G401.6 (cell line): ENCODE data around the gene ARFGAP1.
A peak's percentile ranks its signal among the peaks of the same experiment; 100 is the strongest.
"Not testable (repeated sequence)": the region's sequence is repeated elsewhere in the genome, so short reads cannot be mapped to it uniquely, and the experiment has no call there.

ENCODE experiments used
- FAIRE-seq: peaks from 2 replicates; lab custom pipeline; 2012; peaks lifted over from hg19 to GRCh38; lab: Jason Lieb, UNC

Gene ARFGAP1

DNA sequence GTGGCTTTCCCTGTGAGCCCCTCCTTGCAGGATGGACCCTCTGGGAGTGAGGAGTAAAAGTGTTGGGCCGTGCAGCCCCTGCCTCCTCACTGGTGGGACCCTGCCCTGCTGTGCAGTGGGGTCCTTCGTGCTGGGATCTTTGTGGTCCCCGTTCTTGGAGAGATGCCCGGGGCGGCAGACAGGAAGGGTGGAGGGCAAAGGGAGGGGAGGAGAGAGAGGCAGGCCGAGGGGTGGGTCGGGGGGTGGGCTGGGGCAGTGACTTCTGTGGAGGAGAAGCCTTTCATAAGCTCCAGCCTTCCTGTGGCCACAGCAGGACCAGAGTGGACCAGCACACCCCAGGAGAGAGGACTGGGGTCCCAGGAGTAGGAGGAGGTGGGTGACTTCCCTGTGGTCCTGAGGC lies 20.3 kb downstream of the ARFGAP1 start, which contains the start of gene COL20A1:
Gene COL20A1 (plus strand): TSS at position 283 of the 400 bp plus-strand sequence. CDS start 1,922 bp downstream, outside the sequence.
- FAIRE-seq, result no peak

DNA sequence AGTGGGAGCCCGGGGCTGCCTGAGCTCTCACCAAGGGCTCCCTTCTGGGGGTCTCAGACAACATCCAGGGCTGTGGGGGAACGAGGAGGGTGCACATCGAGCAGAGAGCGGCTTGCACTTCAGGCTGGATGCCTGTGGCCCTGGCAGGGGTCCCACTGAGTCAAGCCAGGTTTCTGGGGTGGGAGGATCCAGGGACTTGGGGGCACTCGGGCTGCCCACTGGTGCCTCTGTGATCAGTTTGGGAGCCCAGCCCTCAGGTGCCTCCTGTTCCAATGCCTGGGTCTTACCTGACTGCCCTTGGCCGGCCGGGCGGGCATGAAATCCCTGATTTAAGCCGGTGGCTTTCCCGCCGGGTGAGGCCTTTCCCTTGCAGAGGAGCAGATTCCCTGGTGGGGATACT lies 20.8 kb downstream of the ARFGAP1 start:
- FAIRE-seq, result no peak

GRCh38 chr20:63293871-63294535 lies 21.4 kb downstream of the ARFGAP1 start:
- no peak for FAIRE-seq

DNA sequence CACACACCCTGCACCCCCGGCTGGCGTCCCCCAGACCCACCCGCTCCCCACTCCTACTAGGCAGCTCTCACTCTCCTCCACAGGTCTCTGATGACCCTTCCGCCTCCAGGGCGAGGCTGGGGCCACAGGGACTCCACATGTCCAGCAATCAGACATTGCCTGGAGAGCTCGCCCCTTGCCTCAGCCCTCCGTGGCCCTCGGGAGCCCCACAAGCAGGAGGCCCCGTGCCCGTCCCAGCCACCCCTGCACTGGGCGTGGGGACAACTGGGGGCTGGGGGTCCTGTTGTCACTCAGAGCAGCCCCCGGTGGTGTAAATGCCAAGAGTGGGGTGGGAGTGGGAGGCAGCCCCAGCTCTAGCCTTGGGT lies 21.9 kb downstream of the ARFGAP1 start:
- no peak for FAIRE-seq

DNA sequence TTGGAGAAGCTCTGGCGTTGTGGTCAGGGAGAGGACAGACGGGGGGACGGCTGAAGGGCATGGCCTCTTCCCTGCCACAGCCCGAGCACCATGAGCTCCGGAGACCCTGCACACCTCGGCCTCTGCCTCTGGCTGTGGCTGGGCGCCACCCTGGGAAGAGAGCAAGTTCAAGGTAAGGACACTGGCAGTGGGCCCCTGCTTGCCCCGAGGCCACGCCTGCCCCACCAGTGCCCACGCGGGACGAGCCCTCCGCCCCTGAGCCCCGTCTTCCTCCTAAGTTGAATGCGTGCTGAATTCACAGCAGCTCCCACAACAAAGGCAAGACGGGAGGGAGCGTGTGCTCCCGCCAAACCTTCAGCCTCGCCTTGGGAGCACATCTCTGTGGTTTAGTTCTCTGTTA lies 22.4 kb downstream of the ARFGAP1 start:
- no peak for FAIRE-seq

DNA sequence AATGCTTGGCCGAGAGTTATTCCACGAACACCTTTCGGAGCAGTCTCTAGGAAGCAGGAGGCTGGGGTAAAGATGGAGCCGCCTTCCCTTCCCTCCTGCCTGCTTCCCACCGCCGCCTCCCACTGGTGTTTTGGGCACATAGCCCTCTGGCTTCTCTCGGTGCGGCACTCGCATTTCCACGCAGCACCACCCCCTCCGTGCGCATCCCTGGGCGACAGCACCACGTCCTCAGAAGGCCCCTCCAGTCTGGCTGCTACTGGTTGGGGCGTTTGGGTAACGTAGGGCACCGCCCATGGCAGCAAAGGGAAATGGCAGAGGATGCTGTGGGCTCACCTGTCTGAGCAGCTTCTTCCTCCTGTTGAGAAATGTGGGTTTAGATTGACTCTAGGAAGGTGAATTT lies 22.8 kb downstream of the ARFGAP1 start:
- FAIRE-seq, result no peak

GRCh38 chr20:63295846-63296245 lies 23.2 kb downstream of the ARFGAP1 start:
- FAIRE-seq, result no peak

DNA sequence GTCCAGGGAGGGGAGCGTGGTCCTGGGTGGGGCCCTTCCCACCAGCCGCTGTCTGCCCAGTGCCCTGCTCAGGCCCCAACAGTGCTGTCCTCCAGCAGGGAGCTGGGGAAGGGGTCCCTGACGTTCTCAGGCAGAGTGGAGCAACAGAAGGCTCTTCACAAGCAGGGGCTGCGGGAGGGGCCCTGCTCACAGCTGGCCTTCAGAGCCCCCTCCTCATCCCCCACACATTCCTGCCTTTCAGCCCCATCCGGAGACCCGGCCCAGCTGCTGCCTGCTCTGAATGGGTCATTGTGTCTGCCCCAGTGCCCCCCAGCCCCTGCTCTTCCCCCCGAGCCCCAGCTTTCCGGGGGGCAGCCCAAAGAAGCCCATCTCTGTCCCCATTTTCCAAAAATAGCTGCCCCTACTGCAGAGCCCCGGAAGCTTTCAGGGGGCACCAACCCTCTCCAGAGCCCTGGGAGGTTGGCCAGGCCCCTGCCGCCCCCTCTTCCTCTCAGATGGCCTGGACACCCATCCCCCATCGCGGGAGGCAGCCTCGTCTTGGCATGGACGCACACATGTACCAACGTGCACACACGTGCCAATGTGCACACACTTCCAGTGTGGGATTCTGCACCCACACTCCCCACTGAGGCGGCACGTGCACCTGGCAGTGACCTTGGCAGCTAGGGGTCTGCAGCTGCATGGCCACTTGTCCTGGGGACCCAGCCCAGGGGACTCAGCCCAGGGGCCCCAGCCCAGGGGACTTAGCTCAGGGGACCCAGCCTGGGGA lies 24.1 kb downstream of the ARFGAP1 start:
- FAIRE-seq, result no peak

DNA sequence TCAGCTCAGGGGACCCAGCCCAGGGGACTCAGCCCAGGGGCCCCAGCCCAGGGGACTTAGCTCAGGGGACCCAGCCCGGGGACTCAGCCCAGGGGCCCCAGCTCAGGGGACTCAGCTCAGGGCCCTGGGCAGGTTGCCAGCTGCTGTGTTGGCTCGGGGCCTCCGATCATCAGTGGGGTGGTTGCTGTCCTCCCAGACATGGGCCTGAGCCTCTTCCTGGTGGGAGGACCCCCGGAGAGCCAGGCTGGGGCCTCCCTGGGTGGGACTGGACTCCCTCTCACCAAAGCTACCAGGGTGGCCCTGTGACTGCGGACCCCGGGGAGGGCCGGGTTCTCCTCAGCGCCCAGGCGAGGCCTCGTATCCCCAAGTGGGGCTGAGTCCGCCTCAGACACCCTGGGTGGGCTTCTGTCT lies 24.8 kb downstream of the ARFGAP1 start:
- FAIRE-seq, result no peak

GRCh38 chr20:63297796-63298572 lies 25.4 kb downstream of the ARFGAP1 start:
- FAIRE-seq, result no peak

GRCh38 chr20:63298731-63299312 lies 26.2 kb downstream of the ARFGAP1 start:
- FAIRE-seq, result no peak

DNA sequence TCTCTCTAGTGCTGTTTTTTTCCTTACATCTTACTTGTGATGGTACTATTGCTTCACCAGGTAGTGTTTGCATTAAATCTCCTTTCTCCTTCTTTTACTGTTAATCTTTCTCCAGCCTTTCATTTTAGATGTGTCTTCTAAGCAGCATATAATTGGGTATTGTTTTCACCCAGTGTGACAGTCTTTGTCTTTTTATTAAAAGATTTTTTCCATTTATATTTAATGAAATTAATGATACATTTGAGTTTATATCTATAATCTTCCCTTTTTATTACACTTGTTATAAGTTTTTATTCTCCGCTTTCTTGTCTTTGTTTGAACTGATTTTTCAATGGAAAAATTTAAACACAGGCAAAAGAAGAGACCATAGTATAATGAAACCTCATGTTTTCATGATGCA lies 29.1 kb downstream of the ARFGAP1 start:
- peak; percentile 55 for FAIRE-seq

GRCh38 chr20:63303095-63303666 lies 30.6 kb downstream of the ARFGAP1 start:
- no peak for FAIRE-seq

GRCh38 chr20:63305393-63305792 lies 32.8 kb downstream of the ARFGAP1 start:
- no peak for FAIRE-seq

DNA sequence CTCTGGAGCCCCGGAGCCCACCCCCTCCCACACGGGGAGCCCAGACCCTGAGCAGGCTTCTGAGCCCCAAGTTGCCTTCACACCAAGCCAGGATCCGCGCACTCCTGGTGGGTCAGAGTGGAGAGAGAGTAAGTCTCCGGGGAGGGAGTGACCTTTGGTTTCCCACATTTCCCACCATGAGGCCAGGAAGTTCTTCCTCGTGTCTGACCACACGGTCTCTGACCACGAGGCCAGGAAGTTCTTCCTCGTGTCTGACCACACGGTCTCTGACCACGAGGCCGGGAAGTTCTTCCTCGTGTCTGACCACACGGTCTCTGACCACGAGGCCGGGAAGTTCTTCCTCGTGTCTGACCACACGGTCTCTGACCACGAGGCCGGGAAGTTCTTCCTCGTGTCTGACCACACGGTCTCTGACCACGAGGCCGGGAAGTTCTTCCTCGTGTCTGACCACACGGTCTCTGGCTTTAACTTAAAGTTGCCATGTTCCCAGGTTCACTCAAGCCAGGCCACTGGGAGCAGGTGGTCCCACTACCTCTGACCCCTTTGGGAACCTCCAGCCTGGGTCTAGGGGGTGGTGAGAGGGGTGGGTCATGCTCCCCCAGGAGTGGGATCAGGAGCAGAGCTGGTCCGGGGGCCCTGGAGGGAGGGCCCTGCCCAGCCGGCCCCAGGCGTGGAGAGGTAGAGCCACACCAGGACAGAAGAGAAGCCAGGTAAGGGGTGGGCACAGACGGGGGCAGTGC lies 33.5 kb downstream of the ARFGAP1 start:
- FAIRE-seq, result not testable (repeated sequence)

DNA sequence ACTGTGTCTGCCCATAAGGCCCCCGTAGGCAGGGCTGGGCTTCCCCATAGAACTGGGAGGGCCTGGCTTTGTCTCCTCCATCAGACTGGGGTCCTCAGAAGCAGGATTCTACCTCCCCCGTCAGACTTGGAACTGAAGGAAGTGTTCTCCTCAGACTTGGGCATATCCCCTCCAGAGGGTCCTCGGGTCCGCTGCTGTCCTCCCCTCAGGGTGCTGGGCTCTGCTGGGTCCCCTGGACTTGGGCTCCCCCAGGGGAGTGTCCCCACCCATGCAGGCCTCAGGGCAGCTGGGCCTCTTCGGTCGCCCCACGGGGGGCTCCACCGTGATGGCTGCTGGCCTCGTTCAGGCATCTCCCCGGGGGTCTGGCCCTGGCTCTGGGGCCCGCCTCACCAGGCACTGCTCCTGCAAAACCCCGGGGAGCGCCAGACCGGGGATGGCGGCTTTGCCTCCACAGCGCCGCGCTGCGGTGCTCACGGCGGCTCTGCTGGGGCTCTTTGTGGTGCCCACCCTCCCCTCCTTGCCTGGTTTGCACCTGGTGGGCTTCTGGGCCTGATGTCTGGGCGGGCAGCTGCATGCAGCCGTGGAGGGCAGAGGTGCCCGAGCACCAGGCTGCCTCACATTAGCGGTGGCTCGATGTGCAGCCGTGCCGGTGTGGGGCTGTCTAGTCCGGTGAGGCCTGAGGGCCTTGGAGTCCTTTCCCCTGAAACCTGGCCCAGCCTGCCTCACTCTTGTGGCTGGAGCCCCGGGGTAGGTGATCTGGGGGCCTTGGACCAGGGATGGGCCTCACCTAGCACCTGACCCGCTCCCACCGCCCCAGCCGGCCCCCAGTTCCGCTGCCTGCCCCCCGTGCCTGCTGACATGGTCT lies 34.3 kb downstream of the ARFGAP1 start:
- no peak for FAIRE-seq

DNA sequence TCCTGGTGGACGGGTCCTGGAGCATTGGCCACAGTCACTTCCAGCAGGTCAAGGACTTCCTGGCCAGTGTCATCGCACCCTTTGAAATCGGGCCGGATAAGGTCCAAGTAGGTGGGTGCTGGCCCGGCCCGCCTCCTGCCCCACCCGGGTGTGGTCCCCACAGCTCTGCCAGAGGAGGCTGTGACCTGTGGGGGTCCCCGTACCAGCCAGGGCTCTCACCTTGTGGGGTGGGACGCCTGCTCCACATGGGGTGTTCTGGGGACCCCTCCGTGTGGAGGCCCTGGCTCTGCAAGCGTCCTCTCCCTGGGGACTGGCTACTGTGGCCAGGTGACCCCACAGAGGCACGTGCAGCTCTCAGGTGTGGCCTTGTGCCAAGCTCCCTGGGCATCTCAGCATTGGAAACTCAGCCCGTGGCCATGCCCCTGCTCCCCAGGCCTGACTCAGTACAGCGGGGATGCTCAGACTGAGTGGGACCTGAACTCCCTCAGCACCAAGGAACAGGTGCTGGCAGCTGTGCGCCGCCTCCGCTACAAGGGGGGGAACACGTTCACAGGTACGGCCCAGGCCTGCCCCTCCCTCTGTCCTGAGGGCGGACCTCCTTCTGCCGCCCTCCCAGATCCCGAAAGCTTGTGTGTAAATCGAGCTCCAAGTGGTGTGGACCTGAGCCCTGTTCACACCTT lies 35.1 kb downstream of the ARFGAP1 start:
- no peak for FAIRE-seq

GRCh38 chr20:63308218-63308911 lies 35.8 kb downstream of the ARFGAP1 start:
- FAIRE-seq, result no peak
